Stimulated activated CD8-positive, alpha-beta memory T cell treated with anti-CD3 and anti-CD28 coated beads, Interleukin-12 subunit alpha, Interleukin-12 subunit beta, amount 100 ng/mL, for 24 hours (primary cell): ENCODE data around the gene CPT1A.
"Not testable (repeated sequence)": the region's sequence is repeated elsewhere in the genome, so short reads cannot be mapped to it uniquely, and the experiment has no call there.

Source experiments
- DNase-seq: peaks from one replicate; pipeline ENCODE4 v3.0.0-alpha.2; 2020; ENCODE audit errors: extremely low read depth

Gene CPT1A

GRCh38 chr11:68841718-68842426, at the start of gene CPT1A:
TSS of gene CPT1A (minus strand) at chr11:68841916. CDS start at chr11:68815474, 26,442 bp downstream.
- no peak for DNase-seq

- DNase-seq: no peak
Observed at GRCh38 chr11:68890490-68891231, 48.9 kb upstream of the CPT1A start.

GRCh38 chr11:68889948-68890446, 48.3 kb upstream of the CPT1A start:
- DNase-seq: no peak

- DNase-seq: not testable (repeated sequence)
Observed at GRCh38 chr11:68884827-68885226, 43.1 kb upstream of the CPT1A start.

GRCh38 chr11:68882391-68882790, 40.7 kb upstream of the CPT1A start:
- no peak for DNase-seq

- no peak for DNase-seq
Observed at GRCh38 chr11:68881320-68881719, 39.6 kb upstream of the CPT1A start.

GRCh38 chr11:68880851-68881250, 39.1 kb upstream of the CPT1A start:
- no peak for DNase-seq

- DNase-seq: no peak
Observed at GRCh38 chr11:68878022-68878421, 36.3 kb upstream of the CPT1A start.

- DNase-seq: no peak
Observed at GRCh38 chr11:68872216-68873003, 30.7 kb upstream of the CPT1A start.

- DNase-seq: no peak
Observed at GRCh38 chr11:68870470-68870869, 28.8 kb upstream of the CPT1A start.

GRCh38 chr11:68868221-68868835, 26.6 kb upstream of the CPT1A start:
- no peak for DNase-seq

- DNase-seq: no peak
Observed at GRCh38 chr11:68867066-68867465, 25.4 kb upstream of the CPT1A start.

- DNase-seq: no peak
Observed at GRCh38 chr11:68865241-68865640, 23.5 kb upstream of the CPT1A start.

GRCh38 chr11:68863553-68864265, 22.0 kb upstream of the CPT1A start:
- no peak for DNase-seq

GRCh38 chr11:68862421-68862820, 20.7 kb upstream of the CPT1A start:
- no peak for DNase-seq

- no peak for DNase-seq
Observed at GRCh38 chr11:68859123-68859522, 17.4 kb upstream of the CPT1A start.

GRCh38 chr11:68857037-68857586, 15.4 kb upstream of the CPT1A start:
- no peak for DNase-seq

- DNase-seq: not testable (repeated sequence)
Observed at GRCh38 chr11:68856425-68857030, 14.8 kb upstream of the CPT1A start.

- DNase-seq: no peak
Observed at GRCh38 chr11:68855205-68855981, 13.7 kb upstream of the CPT1A start.
